Esophagus (tissue), 2 donors: ENCODE results near the gene SH3PXD2A. TPM values are rescaled to one million over a fixed set of nuclear protein-coding genes. Genes with fewer than 3 reads are reported as not detected.

ENCODE experiments used
- H3K27ac ChIP-seq, 2 donors: one replicate each; pipeline ENCODE4 v1.5.1; 2013; ENCODE audit warnings: low read depth in 2 of 2, mild to moderate bottlenecking in 2 of 2, inconsistent platforms in 1 of 2, low read length in 1 of 2, moderate library complexity in 1 of 2
- H3K27me3 ChIP-seq, 2 donors: one replicate each; pipeline ENCODE4 v1.6.1; 2013; ENCODE audit warnings: low read length in 2 of 2, control low read depth in 1 of 2, mild to moderate bottlenecking in 1 of 2; ENCODE audit not compliant: insufficient read depth in 2 of 2, control insufficient read depth in 1 of 2
- H3K36me3 ChIP-seq, 2 donors: one replicate each; pipeline ENCODE4 v1.6.1; 2013; ENCODE audit warnings: low read length in 1 of 2; ENCODE audit not compliant: control insufficient read depth in 2 of 2, insufficient read depth in 2 of 2
- H3K4me1 ChIP-seq, 2 donors: one replicate each; pipeline ENCODE4 v1.6.1; 2013; ENCODE audit warnings: low read length in 1 of 2; ENCODE audit not compliant: control insufficient read depth in 2 of 2, insufficient read depth in 2 of 2
- H3K4me3 ChIP-seq, 2 donors: one replicate each; pipeline ENCODE4 v1.5.1; 2013; ENCODE audit warnings: low read length in 2 of 2, mild to moderate bottlenecking in 2 of 2, low read depth in 1 of 2, moderate library complexity in 1 of 2
- H3K9me3 ChIP-seq, 2 donors: one replicate each; pipeline ENCODE4 v1.6.1; 2013; ENCODE audit warnings: mild to moderate bottlenecking in 2 of 2, low read depth in 1 of 2, low read length in 1 of 2, moderate library complexity in 1 of 2; ENCODE audit not compliant: control insufficient read depth in 2 of 2, insufficient read depth in 1 of 2
- WGBS, 2 donors: extraction: QIAGEN DNeasy Blood & Tissue Kit; methylation state at CpG; one replicate each; pipeline ENCODE4 v1.1.7; 2013; 5-methylcytosine and 5-hydroxymethylcytosine counted together
- polyA plus RNA-seq, 2 donors: library from polyadenylated mRNA; stranded (reverse); fragments of 200-250 nt; gene quantifications; one replicate each; pipeline ENCODE4 v1.2.3, GENCODE V29; 2013
- donor health status: healthy with polysubstance abuse.
- donor health status: Bipolar disorder and iron deficiency.

Gene SH3PXD2A
- polyA plus RNA-seq, 2 donors, result 14.9 to 34.2 TPM

GRCh38 chr10:103699611-103700435, 155.6 kb downstream of the SH3PXD2A start:
- H3K4me1 ChIP-seq, result peaks cover 5 to 8% of the 10 kb centered on the region in 2 donors
- H3K4me3 ChIP-seq, result no peak overlapping the region
- no peaks in the 10 kb centered on the region for H3K9me3 ChIP-seq
- no peaks in the 10 kb centered on the region for H3K27me3 ChIP-seq
- H3K36me3 ChIP-seq, result peaks cover 0 to 19% of the 10 kb centered on the region in 2 donors
- 77% methylated on average over 10 of the region's 10 CpGs for WGBS, 2 donors
- H3K27ac ChIP-seq, result no peak overlapping the region

DNA sequence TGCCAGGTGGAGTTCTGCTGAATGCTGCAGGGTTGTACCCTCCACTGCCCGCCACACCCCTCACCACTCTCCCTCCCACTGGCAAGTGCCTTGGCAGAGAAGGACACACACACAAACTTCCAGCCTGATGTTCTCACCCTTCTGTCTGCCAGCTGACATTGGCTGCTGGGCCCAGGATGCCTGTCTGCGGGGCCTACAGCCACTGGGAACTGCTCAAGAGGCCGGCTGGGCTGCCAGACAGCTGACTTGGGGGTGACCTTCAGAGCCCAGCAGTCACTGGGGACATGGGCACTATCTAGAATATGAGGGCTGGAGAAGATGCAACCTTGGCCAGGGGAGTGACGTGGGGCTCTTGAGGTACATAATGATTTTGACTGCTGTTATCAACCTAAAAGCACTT, 157.1 kb downstream of the SH3PXD2A start:
- H3K27me3 ChIP-seq, result no peaks in the 10 kb centered on the region
- no peaks in the 10 kb centered on the region for H3K9me3 ChIP-seq
- H3K27ac ChIP-seq, result no peak overlapping the region
- peaks cover 5 to 13% of the 10 kb centered on the region in 2 donors for H3K4me1 ChIP-seq
- peaks cover 0 to 14% of the 10 kb centered on the region in 2 donors for H3K36me3 ChIP-seq
- 61% methylated on average over 4 of the region's 4 CpGs for WGBS, 2 donors
- no peak overlapping the region for H3K4me3 ChIP-seq

- Histone ChIP-seq H3K27ac (no peak overlapping the region), H3K4me3 (no peak overlapping the region), H3K36me3 (peaks cover 0 to 10% of the 10 kb centered on the region in 2 donors), H3K9me3 (no peaks in the 10 kb centered on the region), H3K27me3 (no peaks in the 10 kb centered on the region), H3K4me1 (peaks cover 2 to 13% of the 10 kb centered on the region in 2 donors)
- WGBS, 2 donors, result 89 to 96% methylated on average over 4 of the region's 4 CpGs
These were observed 157.6 kb downstream of the SH3PXD2A start for GRCh38 chr10:103697787-103698186.

DNA sequence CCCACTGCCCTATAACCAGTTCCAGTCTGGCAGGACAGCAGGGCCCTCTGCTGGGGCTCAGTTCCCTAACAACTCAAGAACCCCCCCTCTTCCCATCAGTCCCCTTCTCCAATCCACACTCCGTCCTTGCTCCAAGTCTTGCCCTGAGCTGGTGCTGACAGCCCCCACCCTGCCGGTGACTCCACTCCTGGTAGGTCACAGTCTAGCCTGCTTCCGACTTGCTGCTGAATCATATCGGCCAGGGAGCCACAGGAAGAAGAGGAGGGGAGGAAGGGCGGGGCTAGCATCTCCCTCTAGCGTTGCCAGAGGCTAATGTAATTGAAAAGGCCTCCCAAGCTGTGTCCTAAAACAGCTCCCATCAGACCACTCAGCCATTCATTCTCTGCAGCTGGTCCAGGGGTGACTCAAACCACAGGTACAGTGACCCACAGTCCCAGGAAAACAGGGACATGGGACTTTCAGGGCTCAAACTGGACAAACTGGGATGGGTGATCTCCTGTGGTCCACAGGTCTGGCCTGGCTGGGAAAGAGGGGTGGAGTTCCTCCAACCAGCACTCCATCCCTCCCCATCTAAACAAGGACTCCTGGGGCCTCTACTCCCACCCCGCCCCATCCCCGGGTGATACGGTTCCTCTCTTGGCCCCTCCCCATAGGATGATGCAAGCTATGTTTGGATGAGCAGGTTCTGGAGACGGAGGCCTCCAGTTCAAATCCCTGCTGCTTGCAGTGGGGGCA, 158.8 kb downstream of the SH3PXD2A start:
- no peaks in the 10 kb centered on the region for H3K9me3 ChIP-seq
- no peaks in the 10 kb centered on the region for H3K27me3 ChIP-seq
- peaks cover 0 to 7% of the 10 kb centered on the region in 2 donors for H3K36me3 ChIP-seq
- H3K27ac ChIP-seq, result peak overlapping the region; percentile 28 to 51
- H3K4me3 ChIP-seq, result no peak overlapping the region
- WGBS, 2 donors, result 28 to 33% methylated on average over 10 of the region's 10 CpGs
- H3K4me1 ChIP-seq, result peaks cover 2 to 18% of the 10 kb centered on the region in 2 donors

DNA sequence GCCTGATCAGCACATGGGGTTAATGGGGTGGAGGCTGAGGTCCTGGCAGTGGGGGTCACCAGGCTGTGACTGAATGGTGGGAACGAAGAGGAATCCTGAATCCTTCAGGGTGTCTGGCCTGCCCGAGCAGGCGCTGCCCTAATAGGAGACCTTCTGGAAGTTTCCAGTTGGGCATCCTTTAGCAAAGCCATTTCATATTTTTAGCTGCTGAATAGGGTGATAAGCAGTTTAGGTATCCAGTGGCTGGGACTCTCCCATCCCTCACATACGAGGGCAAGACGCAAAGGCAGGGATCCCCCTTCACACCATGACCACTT, 159.3 kb downstream of the SH3PXD2A start:
- Histone ChIP-seq H3K27me3 (no peaks in the 10 kb centered on the region), H3K36me3 (peaks cover 0 to 7% of the 10 kb centered on the region in 2 donors), H3K27ac (peak overlapping the region in 1 of 2 donors; percentile 51), H3K9me3 (no peaks in the 10 kb centered on the region), H3K4me1 (peaks cover 2 to 18% of the 10 kb centered on the region in 2 donors), H3K4me3 (no peak overlapping the region)
- 75 to 76% methylated on average over 5 of the region's 5 CpGs for WGBS, 2 donors

- Histone ChIP-seq H3K9me3 (no peaks in the 10 kb centered on the region), H3K36me3 (peaks cover 0 to 7% of the 10 kb centered on the region in 2 donors), H3K27me3 (no peaks in the 10 kb centered on the region), H3K4me1 (peaks cover 2 to 18% of the 10 kb centered on the region in 2 donors), H3K27ac (no peak overlapping the region), H3K4me3 (no peak overlapping the region)
- 57 to 65% methylated on average over 4 of the region's 4 CpGs for WGBS, 2 donors
These were observed 159.8 kb downstream of the SH3PXD2A start for GRCh38 chr10:103695584-103696005.

GRCh38 chr10:103693812-103694205, 161.6 kb downstream of the SH3PXD2A start:
- peaks cover 2 to 18% of the 10 kb centered on the region in 2 donors for H3K4me1 ChIP-seq
- H3K4me3 ChIP-seq, result no peak overlapping the region
- H3K27me3 ChIP-seq, result no peaks in the 10 kb centered on the region
- peaks cover 0 to 3% of the 10 kb centered on the region in 2 donors for H3K36me3 ChIP-seq
- H3K9me3 ChIP-seq, result no peaks in the 10 kb centered on the region
- peak overlapping the region in 1 of 2 donors; percentile 13 for H3K27ac ChIP-seq
- 36 to 43% methylated on average over 4 to 5 of the region's 5 CpGs for WGBS, 2 donors

GRCh38 chr10:103692952-103693811, 162.2 kb downstream of the SH3PXD2A start:
- H3K27ac ChIP-seq, result peak overlapping the region in 1 of 2 donors; percentile 13
- H3K4me1 ChIP-seq, result peaks cover 2 to 18% of the 10 kb centered on the region in 2 donors
- WGBS, 2 donors, result 9% methylated on average over 44 to 68 of the region's 69 CpGs
- peaks cover 0 to 3% of the 10 kb centered on the region in 2 donors for H3K36me3 ChIP-seq
- H3K4me3 ChIP-seq, result peak overlapping the region; percentile 25 to 46
- H3K27me3 ChIP-seq, result no peaks in the 10 kb centered on the region
- no peaks in the 10 kb centered on the region for H3K9me3 ChIP-seq

DNA sequence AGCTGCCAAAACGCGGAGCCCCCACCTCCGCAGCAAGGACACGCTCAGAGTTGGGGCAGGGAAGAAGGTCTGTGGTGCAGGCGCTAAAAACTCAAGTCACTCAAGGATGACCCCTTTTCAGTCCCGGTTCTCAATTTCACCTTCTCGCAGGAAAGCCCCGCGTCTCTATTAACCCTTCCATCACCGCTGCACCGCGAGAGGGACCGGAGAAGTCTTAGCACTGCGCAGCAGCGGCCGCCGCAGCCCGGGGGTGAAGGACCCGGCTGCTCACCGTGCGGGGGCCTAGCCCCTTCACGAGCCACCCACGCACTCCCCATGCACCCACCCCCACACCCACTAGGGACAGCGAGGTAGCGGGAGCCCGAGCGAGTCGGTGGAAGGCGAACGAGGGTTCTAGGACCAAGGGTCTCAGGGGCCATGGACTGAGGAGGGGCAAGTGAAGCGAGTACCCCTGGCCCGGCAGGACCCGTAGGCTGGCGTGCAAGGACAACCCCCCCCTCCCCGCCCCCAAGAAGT, 162.9 kb downstream of the SH3PXD2A start:
- no peaks in the 10 kb centered on the region for H3K36me3 ChIP-seq
- peaks cover 2 to 18% of the 10 kb centered on the region in 2 donors for H3K4me1 ChIP-seq
- 33 to 35% methylated on average over 34 to 35 of the region's 35 CpGs for WGBS, 2 donors
- peak overlapping the region; percentile 25 to 46 for H3K4me3 ChIP-seq
- no peak overlapping the region for H3K27ac ChIP-seq
- no peaks in the 10 kb centered on the region for H3K27me3 ChIP-seq
- H3K9me3 ChIP-seq, result no peaks in the 10 kb centered on the region
